Activated naive CD8-positive, alpha-beta T cell treated with anti-CD3 and anti-CD28 coated beads, Interleukin-2, amount 10 ng/mL, durations not matched to agents 7 days and 5 days (primary cell): Measurements from ENCODE around the gene SPAG7. TPM values are rescaled to one million over a fixed set of nuclear protein-coding genes. Genes with fewer than 3 reads are reported as not detected.

Experiments used
- ATAC-seq: fragments of 150-1000 bp; cut with Tn5 transposase; one replicate; pipeline ENCODE4 v1.10.0; 2021; ENCODE audit warnings: low read depth, moderate library complexity
- POLR2A ChIA-PET: fragments of 350-600 bp; sonication (Branson Sonifier 250); formaldehyde crosslinking; loops from one replicate; lab custom pipeline; 2021; ENCODE audit warnings: antibody characterized with exemption; lab: Charles Lee
- DNase-seq: peaks from one replicate; pipeline ENCODE4 v3.0.0; 2021
- H3K27ac Mint-ChIP-seq: one replicate; pipeline ENCODE4 v1.8.0; 2022; ENCODE audit warnings: mild to moderate bottlenecking, mixed read lengths
- H3K27me3 Mint-ChIP-seq: one replicate; pipeline ENCODE4 v1.8.0; 2022; ENCODE audit warnings: mild to moderate bottlenecking, moderate library complexity, mixed read lengths
- H3K36me3 Mint-ChIP-seq: one replicate; pipeline ENCODE4 v1.8.0; 2021; ENCODE audit warnings: mild to moderate bottlenecking, mixed read lengths
- H3K4me1 Mint-ChIP-seq: one replicate; pipeline ENCODE4 v1.8.0; 2021; ENCODE audit warnings: mixed read lengths
- H3K4me3 Mint-ChIP-seq: one replicate; pipeline ENCODE4 v1.8.0; 2022; ENCODE audit warnings: mild to moderate bottlenecking, moderate library complexity, mixed read lengths
- H3K9me3 Mint-ChIP-seq: one replicate; pipeline ENCODE4 v1.8.0; 2021; ENCODE audit warnings: mixed read lengths
- total RNA-seq, 2 experiments: library from RNA; stranded (reverse); gene quantifications; one replicate each; pipeline ENCODE4 v1.2.3, GENCODE V29; 2021

Gene SPAG7
- total RNA-seq, 2 experiments from 2014 or later, result 47.1 to 51.9 TPM

GRCh38 chr17:4987767-4988567, 20.4 kb upstream of the SPAG7 start:
- peak overlapping the region; percentile 85 for H3K4me3 Mint-ChIP-seq
- H3K4me1 Mint-ChIP-seq, result peaks cover 26% of the 10 kb centered on the region
- no peak for ATAC-seq
- H3K36me3 Mint-ChIP-seq, result peaks cover 8% of the 10 kb centered on the region
- peak overlapping the region; percentile 78 for H3K27ac Mint-ChIP-seq
- H3K9me3 Mint-ChIP-seq, result no peaks in the 10 kb centered on the region
- H3K27me3 Mint-ChIP-seq, result no peaks in the 10 kb centered on the region
- DNase-seq, result no peak
- POLR2A ChIA-PET, result interaction anchor here (0.5 to 4.5 kb wide), 11 partner anchors 10 to 114 kb away, joined by 3 to 27 read pairs (median 5); partner anchors contain the start of genes INCA1, KIF1C, PFN1 and RNF167

GRCh38 chr17:4986951-4987766, 19.5 kb upstream of the SPAG7 start, which contains the start of gene CAMTA2:
Gene CAMTA2, minus strand, starts transcription at chr17:4987675. Its CDS starts 1,453 bp downstream, at chr17:4986222.
- no peaks in the 10 kb centered on the region for H3K9me3 Mint-ChIP-seq
- POLR2A ChIA-PET, result interaction anchor here (0.6 to 4.5 kb wide), 13 partner anchors 11 to 78 kb away, joined by 3 to 27 read pairs (median 5); partner anchors contain the start of genes INCA1, KIF1C, PFN1 and RNF167
- peak; percentile 91 for DNase-seq
- peaks cover 8% of the 10 kb centered on the region for H3K36me3 Mint-ChIP-seq
- ATAC-seq, result peak; percentile 87
- H3K4me3 Mint-ChIP-seq, result peak within 1 kb of the TSS; percentile 85
- no peaks in the 10 kb centered on the region for H3K27me3 Mint-ChIP-seq
- peak within 1 kb of the TSS; percentile 78 for H3K27ac Mint-ChIP-seq
- H3K4me1 Mint-ChIP-seq, result peaks cover 26% of the 10 kb centered on the region

GRCh38 chr17:4986403-4986802, 18.8 kb upstream of the SPAG7 start:
- ATAC-seq, result no peak
- no peaks in the 10 kb centered on the region for H3K27me3 Mint-ChIP-seq
- peaks cover 4% of the 10 kb centered on the region for H3K36me3 Mint-ChIP-seq
- POLR2A ChIA-PET, result interaction anchor here (0.6 to 4.5 kb wide), 7 partner anchors 11 to 77 kb away, joined by 3 to 27 read pairs (median 5); partner anchors contain the start of genes INCA1, KIF1C, PFN1 and SPAG7
- peaks cover 24% of the 10 kb centered on the region for H3K4me1 Mint-ChIP-seq
- no peak for DNase-seq
- H3K4me3 Mint-ChIP-seq, result peak overlapping the region; percentile 85
- H3K9me3 Mint-ChIP-seq, result no peaks in the 10 kb centered on the region
- H3K27ac Mint-ChIP-seq, result peak overlapping the region; percentile 78

GRCh38 chr17:4982305-4982704, 14.7 kb upstream of the SPAG7 start:
- Mint-ChIP-seq H3K36me3 (peaks cover 16% of the 10 kb centered on the region), H3K27me3 (no peaks in the 10 kb centered on the region), H3K4me1 (peaks cover 22% of the 10 kb centered on the region), H3K4me3 (no peak overlapping the region), H3K9me3 (no peaks in the 10 kb centered on the region), H3K27ac (no peak overlapping the region)
- POLR2A ChIA-PET, result no interaction called here
- ATAC-seq (no peak), DNase-seq (no peak)

GRCh38 chr17:4980644-4981216, 13.1 kb upstream of the SPAG7 start:
- Mint-ChIP-seq H3K4me3 (no peak overlapping the region), H3K36me3 (peaks cover 20% of the 10 kb centered on the region)

GRCh38 chr17:4978726-4979125, 11.1 kb upstream of the SPAG7 start:
- Mint-ChIP-seq H3K27ac (no peak overlapping the region), H3K4me3 (no peak overlapping the region), H3K27me3 (no peaks in the 10 kb centered on the region), H3K36me3 (peaks cover 28% of the 10 kb centered on the region), H3K4me1 (peaks cover 18% of the 10 kb centered on the region), H3K9me3 (no peaks in the 10 kb centered on the region)
- DNase-seq (no peak), ATAC-seq (no peak)
- POLR2A ChIA-PET, result interaction anchor here (1.3 to 3.5 kb wide), 2 partner anchors 8 to 11 kb away, joined by 4 to 15 read pairs; partner anchors contain the start of gene SPAG7

More at GRCh38 chr17:4980644-4981216, 13.1 kb upstream of the SPAG7 start:
- DNase-seq (no peak), ATAC-seq (peak; percentile 70)
- Mint-ChIP-seq H3K27me3 (no peaks in the 10 kb centered on the region), H3K27ac (peak overlapping the region; percentile 83), H3K4me1 (peaks cover 12% of the 10 kb centered on the region), H3K9me3 (no peaks in the 10 kb centered on the region)
- POLR2A ChIA-PET, result interaction anchor here (0.6 to 3.5 kb wide), 4 partner anchors 10 to 334 kb away, joined by 3 to 15 read pairs (median 6); partner anchors contain the start of gene SPAG7

GRCh38 chr17:4974115-4974670, 6.6 kb upstream of the SPAG7 start:
- peak overlapping the region; percentile 52 for H3K27ac Mint-ChIP-seq
- peaks cover 26% of the 10 kb centered on the region for H3K36me3 Mint-ChIP-seq
- H3K27me3 Mint-ChIP-seq, result no peaks in the 10 kb centered on the region
- H3K9me3 Mint-ChIP-seq, result no peaks in the 10 kb centered on the region
- peaks cover 14% of the 10 kb centered on the region for H3K4me1 Mint-ChIP-seq
- POLR2A ChIA-PET, result interaction anchor here (1.0 kb wide), 1 partner anchor 40 kb away, joined by 3 read pairs; no protein-coding TSS in a partner anchor
- no peak overlapping the region for H3K4me3 Mint-ChIP-seq
- DNase-seq, result no peak
- ATAC-seq, result no peak

- peaks cover 26% of the 10 kb centered on the region for H3K36me3 Mint-ChIP-seq
- no peaks in the 10 kb centered on the region for H3K9me3 Mint-ChIP-seq
- no peak overlapping the region for H3K4me3 Mint-ChIP-seq
- ATAC-seq (no peak), DNase-seq (no peak)
- POLR2A ChIA-PET, result interaction anchor here (1.0 kb wide), 1 partner anchor 39 kb away, joined by 3 read pairs; no protein-coding TSS in a partner anchor
- H3K27me3 Mint-ChIP-seq, result no peaks in the 10 kb centered on the region
- peak overlapping the region; percentile 52 for H3K27ac Mint-ChIP-seq
- peaks cover 14% of the 10 kb centered on the region for H3K4me1 Mint-ChIP-seq
These were observed 5.9 kb upstream of the SPAG7 start for GRCh38 chr17:4973256-4974114.

- peaks cover 23% of the 10 kb centered on the region for H3K36me3 Mint-ChIP-seq
- no peak overlapping the region for H3K4me3 Mint-ChIP-seq
- ATAC-seq (no peak), DNase-seq (no peak)
- H3K27ac Mint-ChIP-seq, result no peak overlapping the region
- no peaks in the 10 kb centered on the region for H3K9me3 Mint-ChIP-seq
- H3K27me3 Mint-ChIP-seq, result no peaks in the 10 kb centered on the region
- POLR2A ChIA-PET, result interaction anchor here (1.0 to 9.3 kb wide), 2 partner anchors 26 to 39 kb away, joined by 3 to 441 read pairs; partner anchors contain the start of genes ENO3, PFN1, RNF167 and SLC25A11
- H3K4me1 Mint-ChIP-seq, result peaks cover 14% of the 10 kb centered on the region
These were observed 5.1 kb upstream of the SPAG7 start for GRCh38 chr17:4972752-4973151.

GRCh38 chr17:4972322-4972721, 4.7 kb upstream of the SPAG7 start:
- peaks cover 20% of the 10 kb centered on the region for H3K36me3 Mint-ChIP-seq
- H3K9me3 Mint-ChIP-seq, result no peaks in the 10 kb centered on the region
- DNase-seq, result no peak
- POLR2A ChIA-PET, result interaction anchor here (9.3 kb wide), 1 partner anchor 25 kb away, joined by 441 read pairs; the partner anchor contains the start of genes ENO3, PFN1, RNF167 and SLC25A11
- no peak for ATAC-seq
- H3K27ac Mint-ChIP-seq, result no peak overlapping the region
- no peak overlapping the region for H3K4me3 Mint-ChIP-seq
- peaks cover 14% of the 10 kb centered on the region for H3K4me1 Mint-ChIP-seq
- no peaks in the 10 kb centered on the region for H3K27me3 Mint-ChIP-seq

- POLR2A ChIA-PET, result interaction anchor here (1.6 to 9.3 kb wide), 3 partner anchors 8 to 73 kb away, joined by 4 to 441 read pairs (median 15); partner anchors contain the start of genes C17orf107, ENO3, PFN1 and RNF167
- H3K36me3 Mint-ChIP-seq, result peaks cover 19% of the 10 kb centered on the region
- H3K9me3 Mint-ChIP-seq, result no peaks in the 10 kb centered on the region
- no peak overlapping the region for H3K27ac Mint-ChIP-seq
- DNase-seq (no peak), ATAC-seq (no peak)
- no peaks in the 10 kb centered on the region for H3K27me3 Mint-ChIP-seq
- no peak overlapping the region for H3K4me3 Mint-ChIP-seq
- H3K4me1 Mint-ChIP-seq, result peaks cover 14% of the 10 kb centered on the region
These were observed 4.2 kb upstream of the SPAG7 start for GRCh38 chr17:4971826-4972225.
